Liver (tissue), 9 donors: ENCODE measurements around the gene TSKU. TPM values are rescaled to one million over a fixed set of nuclear protein-coding genes. Genes with fewer than 3 reads are reported as not detected.

ENCODE experiments used
- DNase-seq: peaks from one replicate; pipeline ENCODE4 v3.0.0-alpha.2; 2017; ENCODE audit warnings: low spot score
- H3K27ac ChIP-seq, 2 donors: one replicate each; pipeline ENCODE4 v1.7.0; 2013; ENCODE audit warnings: inconsistent platforms in 2 of 2, low read length in 2 of 2, control low read depth in 1 of 2, low read depth in 1 of 2, mild to moderate bottlenecking in 1 of 2
- H3K27me3 ChIP-seq, 4 donors: one replicate each; pipeline versions ENCODE4 v1.6.1 to v1.7.0; 2013; ENCODE audit warnings: low read length in 3 of 4, inconsistent platforms in 1 of 4, mild to moderate bottlenecking in 1 of 4, moderate library complexity in 1 of 4; ENCODE audit not compliant: control insufficient read depth in 4 of 4, insufficient read depth in 4 of 4
- H3K36me3 ChIP-seq, 4 donors: one replicate each; pipeline versions ENCODE4 v1.6.1 to v1.7.0; 2013; ENCODE audit warnings: low read length in 3 of 4, mild to moderate bottlenecking in 3 of 4, low read depth in 1 of 4, moderate library complexity in 1 of 4; ENCODE audit not compliant: control insufficient read depth in 4 of 4, insufficient read depth in 3 of 4
- H3K4me1 ChIP-seq, 4 donors: one replicate each; pipeline versions ENCODE4 v1.6.1 to v1.7.0; 2013; ENCODE audit warnings: low read length in 3 of 4, mild to moderate bottlenecking in 3 of 4, moderate library complexity in 1 of 4; ENCODE audit not compliant: control insufficient read depth in 4 of 4, insufficient read depth in 4 of 4
- H3K4me3 ChIP-seq, 3 donors: one replicate each; pipeline versions ENCODE4 v1.6.1 to v1.7.0; 2013; ENCODE audit warnings: low read length in 3 of 3, control low read depth in 1 of 3, low read depth in 1 of 3, mild to moderate bottlenecking in 1 of 3
- H3K9ac ChIP-seq, 2 donors: one replicate each; pipeline ENCODE4 v1.7.0; 2013; ENCODE audit warnings: low read length in 2 of 2, mild to moderate bottlenecking in 2 of 2, moderate library complexity in 2 of 2, control low read depth in 1 of 2, low read depth in 1 of 2
- H3K9me3 ChIP-seq, 4 donors: one replicate each; pipeline versions ENCODE4 v1.6.1 to v1.7.0; 2013; ENCODE audit warnings: low read length in 3 of 4; ENCODE audit not compliant: control insufficient read depth in 4 of 4
- EGR1 ChIP-seq, 2 donors: IDR thresholded peaks; 2 replicates each; pipeline ENCODE4 v1.6.1; 2016 to 2018; ENCODE audit warnings: antibody characterized with exemption in 2 of 2, low read depth in 2 of 2
- FOXA1 ChIP-seq: IDR thresholded peaks from 2 replicates; pipeline ENCODE4 v1.6.1; 2016; ENCODE audit warnings: antibody characterized with exemption
- FOXA2 ChIP-seq: IDR thresholded peaks from 2 replicates; pipeline ENCODE4 v1.6.1; 2016; ENCODE audit warnings: antibody characterized with exemption
- GABPA ChIP-seq, 2 donors: IDR thresholded peaks in 1 of 2; conservative IDR thresholded peaks in 1 of 2; 2 replicates each; pipeline ENCODE4 v1.6.1; 2016; ENCODE audit warnings: antibody characterized with exemption in 2 of 2, mild to moderate bottlenecking in 1 of 2, moderate library complexity in 1 of 2
- HNF4G ChIP-seq: IDR thresholded peaks from 2 replicates; pipeline ENCODE4 v1.6.1; 2016; ENCODE audit warnings: antibody characterized with exemption
- JUND ChIP-seq, 2 donors: IDR thresholded peaks; 2 replicates each; pipeline ENCODE4 v1.6.1; 2016; ENCODE audit warnings: antibody characterized with exemption in 2 of 2
- NR2F2 ChIP-seq: IDR thresholded peaks from 2 replicates; pipeline ENCODE4 v1.6.1; 2016; ENCODE audit warnings: antibody characterized with exemption
- SP1 ChIP-seq: IDR thresholded peaks from 2 replicates; pipeline ENCODE4 v1.6.1; 2018; ENCODE audit warnings: antibody characterized with exemption, mild to moderate bottlenecking
- TAF1 ChIP-seq: conservative IDR thresholded peaks from 2 replicates; pipeline ENCODE4 v1.6.1; 2016; ENCODE audit warnings: antibody characterized with exemption, mild to moderate bottlenecking
- YY1 ChIP-seq: IDR thresholded peaks from 2 replicates; pipeline ENCODE4 v1.6.1; 2016; ENCODE audit warnings: antibody characterized with exemption, mild to moderate bottlenecking
- WGBS: extraction: QIAGEN DNeasy Blood & Tissue Kit; methylation state at CpG from one replicate; pipeline ENCODE4 v1.1.7; 2013; 5-methylcytosine and 5-hydroxymethylcytosine counted together
- polyA plus RNA-seq, 2 donors: library from polyadenylated mRNA; stranded (reverse) in 1 of 2; unstranded in 1 of 2; fragments of 200-250 nt in 1 of 2; fragments of >200 nt in 1 of 2; fragmentation: Nextera tagmentation in 1 of 2; extraction: Ambion mirVana in 1 of 2; gene quantifications; one replicate each; pipeline versions ENCODE4 v1.2.1 to v1.2.3, GENCODE V29; 2013 to 2015
- total RNA-seq, 2 donors: library from RNA; depleted of rRNA; stranded (reverse); fragments of >200 nt; gene quantifications; one replicate each; pipeline ENCODE4 v1.2.3, GENCODE V29; 2014
- TF ChIP-seq, protein P1 (sequence below): IDR thresholded peaks from 2 replicates; pipeline ENCODE4 v1.6.1; 2016; ENCODE audit warnings: antibody characterized with exemption
- TF ChIP-seq, protein P2 (sequence below): IDR thresholded peaks from 2 replicates; pipeline ENCODE4 v1.6.1; 2016; ENCODE audit warnings: antibody characterized with exemption, mild to moderate bottlenecking
- TF ChIP-seq, protein P3 (sequence below): fragments of 150-350 bp; IDR thresholded peaks from 2 replicates; pipeline ENCODE4 v1.5.1; 2017; ENCODE audit warnings: improper control_type of control experiment, low read depth, low read length; ENCODE audit not compliant: missing input control
- TF ChIP-seq, protein P4 (sequence below): IDR thresholded peaks from 2 replicates; pipeline ENCODE4 v1.6.1; 2016; ENCODE audit warnings: antibody characterized with exemption
- TF ChIP-seq, protein P5 (sequence below): IDR thresholded peaks from 2 replicates; pipeline ENCODE4 v1.6.1; 2016; ENCODE audit warnings: antibody characterized with exemption
- donor health status: healthy.
- donor health status: healthy.
- donor health status: healthy.
- donor health status: healthy.
- donor health status: healthy.

TSKU gene
- total and polyA plus RNA-seq, 4 donors, result 3.3 to 492 (median 46.0) TPM

DNA sequence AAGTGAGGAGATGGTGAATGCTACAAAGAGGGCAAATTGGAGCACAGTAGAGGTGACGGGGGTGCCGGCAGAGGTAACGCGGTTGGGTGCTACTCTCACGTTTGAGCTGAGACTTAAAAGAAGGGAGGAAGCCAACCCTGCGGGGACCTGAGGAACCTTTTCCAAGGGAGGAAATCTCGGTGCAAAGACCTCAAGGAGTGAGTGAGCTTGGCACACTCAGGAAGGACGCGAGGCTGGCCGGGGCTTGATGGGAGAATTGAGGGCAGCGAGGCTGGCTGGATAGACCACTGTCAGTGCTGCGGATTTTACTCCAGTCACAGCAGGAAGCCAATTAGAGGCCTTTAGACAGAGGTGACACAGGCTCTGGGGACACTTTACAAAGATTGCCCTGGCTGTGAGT, 25.0 kb downstream of the TSKU start:
- Histone ChIP-seq H3K4me1 (peaks cover 0 to 22% (median 10%) of the 10 kb centered on the region in 4 donors), H3K4me3 (no peak overlapping the region), H3K9me3 (no peaks in the 10 kb centered on the region), H3K27me3 (no peaks in the 10 kb centered on the region), H3K9ac (no peak overlapping the region), H3K27ac (no peak overlapping the region), H3K36me3 (no peaks in the 10 kb centered on the region)
- 95% methylated on average over 12 of the region's 12 CpGs for WGBS
- peak; percentile 31 for DNase-seq
- TF ChIP-seq JUND (IDR thresholded peaks at IDR 0.05), result no peak
- TF ChIP-seq, protein P1, sequence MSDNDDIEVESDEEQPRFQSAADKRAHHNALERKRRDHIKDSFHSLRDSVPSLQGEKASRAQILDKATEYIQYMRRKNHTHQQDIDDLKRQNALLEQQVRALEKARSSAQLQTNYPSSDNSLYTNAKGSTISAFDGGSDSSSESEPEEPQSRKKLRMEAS, result no peak
- TF ChIP-seq, protein P2, sequence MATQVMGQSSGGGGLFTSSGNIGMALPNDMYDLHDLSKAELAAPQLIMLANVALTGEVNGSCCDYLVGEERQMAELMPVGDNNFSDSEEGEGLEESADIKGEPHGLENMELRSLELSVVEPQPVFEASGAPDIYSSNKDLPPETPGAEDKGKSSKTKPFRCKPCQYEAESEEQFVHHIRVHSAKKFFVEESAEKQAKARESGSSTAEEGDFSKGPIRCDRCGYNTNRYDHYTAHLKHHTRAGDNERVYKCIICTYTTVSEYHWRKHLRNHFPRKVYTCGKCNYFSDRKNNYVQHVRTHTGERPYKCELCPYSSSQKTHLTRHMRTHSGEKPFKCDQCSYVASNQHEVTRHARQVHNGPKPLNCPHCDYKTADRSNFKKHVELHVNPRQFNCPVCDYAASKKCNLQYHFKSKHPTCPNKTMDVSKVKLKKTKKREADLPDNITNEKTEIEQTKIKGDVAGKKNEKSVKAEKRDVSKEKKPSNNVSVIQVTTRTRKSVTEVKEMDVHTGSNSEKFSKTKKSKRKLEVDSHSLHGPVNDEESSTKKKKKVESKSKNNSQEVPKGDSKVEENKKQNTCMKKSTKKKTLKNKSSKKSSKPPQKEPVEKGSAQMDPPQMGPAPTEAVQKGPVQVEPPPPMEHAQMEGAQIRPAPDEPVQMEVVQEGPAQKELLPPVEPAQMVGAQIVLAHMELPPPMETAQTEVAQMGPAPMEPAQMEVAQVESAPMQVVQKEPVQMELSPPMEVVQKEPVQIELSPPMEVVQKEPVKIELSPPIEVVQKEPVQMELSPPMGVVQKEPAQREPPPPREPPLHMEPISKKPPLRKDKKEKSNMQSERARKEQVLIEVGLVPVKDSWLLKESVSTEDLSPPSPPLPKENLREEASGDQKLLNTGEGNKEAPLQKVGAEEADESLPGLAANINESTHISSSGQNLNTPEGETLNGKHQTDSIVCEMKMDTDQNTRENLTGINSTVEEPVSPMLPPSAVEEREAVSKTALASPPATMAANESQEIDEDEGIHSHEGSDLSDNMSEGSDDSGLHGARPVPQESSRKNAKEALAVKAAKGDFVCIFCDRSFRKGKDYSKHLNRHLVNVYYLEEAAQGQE, result no peak
- no peak for TF ChIP-seq HNF4G
- TF ChIP-seq YY1, result no peak
- TF ChIP-seq, protein P3, sequence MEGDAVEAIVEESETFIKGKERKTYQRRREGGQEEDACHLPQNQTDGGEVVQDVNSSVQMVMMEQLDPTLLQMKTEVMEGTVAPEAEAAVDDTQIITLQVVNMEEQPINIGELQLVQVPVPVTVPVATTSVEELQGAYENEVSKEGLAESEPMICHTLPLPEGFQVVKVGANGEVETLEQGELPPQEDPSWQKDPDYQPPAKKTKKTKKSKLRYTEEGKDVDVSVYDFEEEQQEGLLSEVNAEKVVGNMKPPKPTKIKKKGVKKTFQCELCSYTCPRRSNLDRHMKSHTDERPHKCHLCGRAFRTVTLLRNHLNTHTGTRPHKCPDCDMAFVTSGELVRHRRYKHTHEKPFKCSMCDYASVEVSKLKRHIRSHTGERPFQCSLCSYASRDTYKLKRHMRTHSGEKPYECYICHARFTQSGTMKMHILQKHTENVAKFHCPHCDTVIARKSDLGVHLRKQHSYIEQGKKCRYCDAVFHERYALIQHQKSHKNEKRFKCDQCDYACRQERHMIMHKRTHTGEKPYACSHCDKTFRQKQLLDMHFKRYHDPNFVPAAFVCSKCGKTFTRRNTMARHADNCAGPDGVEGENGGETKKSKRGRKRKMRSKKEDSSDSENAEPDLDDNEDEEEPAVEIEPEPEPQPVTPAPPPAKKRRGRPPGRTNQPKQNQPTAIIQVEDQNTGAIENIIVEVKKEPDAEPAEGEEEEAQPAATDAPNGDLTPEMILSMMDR, result no peak
- TF ChIP-seq FOXA1, result no peak
- TF ChIP-seq, protein P4, sequence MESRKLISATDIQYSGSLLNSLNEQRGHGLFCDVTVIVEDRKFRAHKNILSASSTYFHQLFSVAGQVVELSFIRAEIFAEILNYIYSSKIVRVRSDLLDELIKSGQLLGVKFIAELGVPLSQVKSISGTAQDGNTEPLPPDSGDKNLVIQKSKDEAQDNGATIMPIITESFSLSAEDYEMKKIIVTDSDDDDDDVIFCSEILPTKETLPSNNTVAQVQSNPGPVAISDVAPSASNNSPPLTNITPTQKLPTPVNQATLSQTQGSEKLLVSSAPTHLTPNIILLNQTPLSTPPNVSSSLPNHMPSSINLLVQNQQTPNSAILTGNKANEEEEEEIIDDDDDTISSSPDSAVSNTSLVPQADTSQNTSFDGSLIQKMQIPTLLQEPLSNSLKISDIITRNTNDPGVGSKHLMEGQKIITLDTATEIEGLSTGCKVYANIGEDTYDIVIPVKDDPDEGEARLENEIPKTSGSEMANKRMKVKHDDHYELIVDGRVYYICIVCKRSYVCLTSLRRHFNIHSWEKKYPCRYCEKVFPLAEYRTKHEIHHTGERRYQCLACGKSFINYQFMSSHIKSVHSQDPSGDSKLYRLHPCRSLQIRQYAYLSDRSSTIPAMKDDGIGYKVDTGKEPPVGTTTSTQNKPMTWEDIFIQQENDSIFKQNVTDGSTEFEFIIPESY, result no peak
- TF ChIP-seq, protein P5, sequence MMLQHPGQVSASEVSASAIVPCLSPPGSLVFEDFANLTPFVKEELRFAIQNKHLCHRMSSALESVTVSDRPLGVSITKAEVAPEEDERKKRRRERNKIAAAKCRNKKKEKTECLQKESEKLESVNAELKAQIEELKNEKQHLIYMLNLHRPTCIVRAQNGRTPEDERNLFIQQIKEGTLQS, result no peak
- TF ChIP-seq EGR1 (IDR thresholded peaks at IDR 0.05; ENCODE audit: low read depth in 2 of 2), result no peak
- no peak for TF ChIP-seq NR2F2
- TF ChIP-seq SP1, result no peak

DNA sequence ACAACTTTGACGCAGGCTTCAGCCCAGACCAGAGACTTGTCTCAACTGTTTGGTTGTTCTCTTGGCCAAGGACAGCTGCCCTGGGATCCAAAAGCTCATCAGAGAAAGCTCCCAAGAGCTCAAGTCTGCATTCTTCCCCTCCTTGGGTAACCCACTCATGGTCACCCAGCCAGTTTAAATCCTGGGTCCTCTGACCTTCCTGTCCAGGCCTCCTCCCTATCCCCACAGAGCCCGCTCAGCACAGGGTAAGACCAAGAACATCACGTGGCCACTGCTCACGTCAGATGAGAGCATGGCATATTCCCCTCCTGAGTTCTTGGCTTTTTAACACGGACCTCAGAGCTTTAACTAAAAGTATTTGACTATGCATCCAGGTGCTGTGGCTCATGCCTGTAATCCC, 25.8 kb downstream of the TSKU start:
- H3K4me1 ChIP-seq, result peaks cover 0 to 15% (median 8%) of the 10 kb centered on the region in 4 donors
- no peak overlapping the region for H3K4me3 ChIP-seq
- H3K27me3 ChIP-seq, result no peaks in the 10 kb centered on the region
- no peaks in the 10 kb centered on the region for H3K9me3 ChIP-seq
- no peak overlapping the region for H3K27ac ChIP-seq
- TF ChIP-seq GABPA (IDR thresholded peaks at IDR 0.05 in 1 of 2, conservative IDR thresholded peaks at IDR 0.05 in 1 of 2), result no peak
- TF ChIP-seq FOXA2, result no peak
- TF ChIP-seq, protein P3, result no peak
- TF ChIP-seq HNF4G, result no peak
- TF ChIP-seq, protein P4, result no peak
- no peak for TF ChIP-seq TAF1
- no peak for TF ChIP-seq NR2F2
- no peak for TF ChIP-seq YY1
- TF ChIP-seq, protein P1, result no peak
- TF ChIP-seq SP1, result no peak
- TF ChIP-seq JUND (IDR thresholded peaks at IDR 0.05), result no peak
- no peak for TF ChIP-seq FOXA1
- WGBS, result 95% methylated on average over 5 of the region's 5 CpGs
- no peak overlapping the region for H3K9ac ChIP-seq
- DNase-seq, result peak; percentile 17
- no peaks in the 10 kb centered on the region for H3K36me3 ChIP-seq
